HepG2 (cell line): ENCODE data around the gene IFNAR2.

Source experiments
- EED ChIP-seq: sonication (generic); formaldehyde crosslinking; IDR thresholded peaks from 2 replicates; pipeline ENCODE4 v1.5.0; 2020; ENCODE audit warnings: mild to moderate bottlenecking, missing genetic modification reagents
- TF ChIP-seq, protein P1 (sequence below): sonication (generic); formaldehyde crosslinking; IDR thresholded peaks from 2 replicates; pipeline ENCODE4 v1.5.0; 2020; ENCODE audit warnings: mild to moderate bottlenecking, missing genetic modification reagents, moderate library complexity

DNA sequence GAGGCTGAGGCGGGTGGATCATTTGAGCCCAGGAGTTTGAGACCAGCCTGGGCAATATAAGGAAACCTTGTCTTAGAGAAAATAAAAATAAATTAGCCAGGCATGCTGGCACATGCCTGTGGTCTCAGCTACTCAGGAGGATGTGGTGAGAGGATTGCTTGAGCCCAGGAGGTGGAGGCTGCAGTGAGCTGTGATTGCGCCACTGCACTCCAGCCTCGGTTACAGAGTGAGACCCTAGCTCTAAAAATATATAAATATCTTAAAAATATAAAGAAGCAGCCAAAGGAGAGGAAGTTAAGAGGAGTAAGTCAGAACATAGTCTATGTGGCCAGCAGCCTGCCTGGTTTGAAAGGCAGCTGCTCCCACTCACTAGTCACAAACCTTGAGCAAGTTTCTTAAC is 31.9 kb downstream of the IFNAR2 start:
- TF ChIP-seq EED (CRISPR knock-in tag), result no peak
- TF ChIP-seq, protein P1, sequence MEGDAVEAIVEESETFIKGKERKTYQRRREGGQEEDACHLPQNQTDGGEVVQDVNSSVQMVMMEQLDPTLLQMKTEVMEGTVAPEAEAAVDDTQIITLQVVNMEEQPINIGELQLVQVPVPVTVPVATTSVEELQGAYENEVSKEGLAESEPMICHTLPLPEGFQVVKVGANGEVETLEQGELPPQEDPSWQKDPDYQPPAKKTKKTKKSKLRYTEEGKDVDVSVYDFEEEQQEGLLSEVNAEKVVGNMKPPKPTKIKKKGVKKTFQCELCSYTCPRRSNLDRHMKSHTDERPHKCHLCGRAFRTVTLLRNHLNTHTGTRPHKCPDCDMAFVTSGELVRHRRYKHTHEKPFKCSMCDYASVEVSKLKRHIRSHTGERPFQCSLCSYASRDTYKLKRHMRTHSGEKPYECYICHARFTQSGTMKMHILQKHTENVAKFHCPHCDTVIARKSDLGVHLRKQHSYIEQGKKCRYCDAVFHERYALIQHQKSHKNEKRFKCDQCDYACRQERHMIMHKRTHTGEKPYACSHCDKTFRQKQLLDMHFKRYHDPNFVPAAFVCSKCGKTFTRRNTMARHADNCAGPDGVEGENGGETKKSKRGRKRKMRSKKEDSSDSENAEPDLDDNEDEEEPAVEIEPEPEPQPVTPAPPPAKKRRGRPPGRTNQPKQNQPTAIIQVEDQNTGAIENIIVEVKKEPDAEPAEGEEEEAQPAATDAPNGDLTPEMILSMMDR (CRISPR knock-in tag), result no peak
